Thoracic aorta (tissue), 2 donors: ENCODE measurements around the gene ST6GALNAC6. TPM values are rescaled to one million over a fixed set of nuclear protein-coding genes. Genes with fewer than 3 reads are reported as not detected.
A peak's percentile ranks its signal among the peaks of the same experiment; 100 is the strongest.

Experiments used
- ATAC-seq: fragments of 150-250 bp; one replicate; pipeline ENCODE4 v1.8.0; 2017; ENCODE audit warnings: low read depth; ENCODE audit not compliant: insufficient number of reproducible peaks, low FRiP score
- DNase-seq: peaks from one replicate; pipeline ENCODE4 v3.0.0-alpha.2; 2020; ENCODE audit warnings: low spot score
- H3K27ac ChIP-seq, 2 donors: fragments of 200-600 bp; sonication (generic); 1 replicate in 1 of 2; 2 replicates in 1 of 2; pipeline ENCODE4 v1.5.1; 2016; ENCODE audit warnings: mild to moderate bottlenecking in 2 of 2, moderate library complexity in 2 of 2
- H3K27me3 ChIP-seq: fragments of 200-600 bp; sonication (generic); replicated peaks from 2 replicates; pipeline ENCODE4 v1.6.0; 2016; ENCODE audit warnings: mild to moderate bottlenecking; ENCODE audit not compliant: insufficient read depth
- H3K36me3 ChIP-seq: fragments of 200-600 bp; sonication (generic); one replicate; pipeline ENCODE4 v1.5.1; 2016
- H3K4me1 ChIP-seq, 2 donors: fragments of 200-600 bp; sonication (generic); 1 replicate in 1 of 2; 2 replicates in 1 of 2; pipeline versions ENCODE4 v1.5.1 to v1.6.0; 2016; ENCODE audit warnings: low read depth in 2 of 2, mild to moderate bottlenecking in 1 of 2; ENCODE audit not compliant: control insufficient read depth in 1 of 2
- H3K4me3 ChIP-seq: fragments of 200-600 bp; sonication (generic); 2 replicates; pipeline ENCODE4 v1.5.1; 2016; ENCODE audit warnings: mild to moderate bottlenecking
- H3K9me3 ChIP-seq: fragments of 200-600 bp; sonication (generic); 2 replicates; pipeline ENCODE4 v1.5.1; 2016
- CTCF ChIP-seq: fragments of 200-600 bp; sonication (generic); IDR thresholded peaks from one replicate; pipeline ENCODE4 v1.5.1; 2019; ENCODE audit warnings: antibody characterized with exemption
- total RNA-seq, 2 donors: library from RNA; depleted of rRNA; stranded (reverse); fragments of >200 nt; gene quantifications; one replicate each; pipeline versions ENCODE4 v1.1.0 to v1.2.3, GENCODE V29; 2016

Gene ST6GALNAC6
- 100 to 1,000 TPM; 140 to 221 TPM for total RNA-seq

GRCh38 chr9:127899128-127899943, at the start of gene ST6GALNAC6:
ST6GALNAC6 (minus strand) TSS chr9:127899603; CDS start chr9:127897981, 1,622 bp downstream.
- peak; percentile 41 for ATAC-seq
- H3K4me3 ChIP-seq, result peak within 1 kb of the TSS; percentile 99
- peaks cover 27 to 45% of the 10 kb centered on the region in 2 donors for H3K4me1 ChIP-seq
- no peak for DNase-seq
- no peaks in the 10 kb centered on the region for H3K9me3 ChIP-seq
- H3K36me3 ChIP-seq, result peaks cover 21% of the 10 kb centered on the region
- H3K27ac ChIP-seq, result peak within 1 kb of the TSS; percentile 95
- no peak for TF ChIP-seq CTCF
- no peaks in the 10 kb centered on the region for H3K27me3 ChIP-seq

DNA sequence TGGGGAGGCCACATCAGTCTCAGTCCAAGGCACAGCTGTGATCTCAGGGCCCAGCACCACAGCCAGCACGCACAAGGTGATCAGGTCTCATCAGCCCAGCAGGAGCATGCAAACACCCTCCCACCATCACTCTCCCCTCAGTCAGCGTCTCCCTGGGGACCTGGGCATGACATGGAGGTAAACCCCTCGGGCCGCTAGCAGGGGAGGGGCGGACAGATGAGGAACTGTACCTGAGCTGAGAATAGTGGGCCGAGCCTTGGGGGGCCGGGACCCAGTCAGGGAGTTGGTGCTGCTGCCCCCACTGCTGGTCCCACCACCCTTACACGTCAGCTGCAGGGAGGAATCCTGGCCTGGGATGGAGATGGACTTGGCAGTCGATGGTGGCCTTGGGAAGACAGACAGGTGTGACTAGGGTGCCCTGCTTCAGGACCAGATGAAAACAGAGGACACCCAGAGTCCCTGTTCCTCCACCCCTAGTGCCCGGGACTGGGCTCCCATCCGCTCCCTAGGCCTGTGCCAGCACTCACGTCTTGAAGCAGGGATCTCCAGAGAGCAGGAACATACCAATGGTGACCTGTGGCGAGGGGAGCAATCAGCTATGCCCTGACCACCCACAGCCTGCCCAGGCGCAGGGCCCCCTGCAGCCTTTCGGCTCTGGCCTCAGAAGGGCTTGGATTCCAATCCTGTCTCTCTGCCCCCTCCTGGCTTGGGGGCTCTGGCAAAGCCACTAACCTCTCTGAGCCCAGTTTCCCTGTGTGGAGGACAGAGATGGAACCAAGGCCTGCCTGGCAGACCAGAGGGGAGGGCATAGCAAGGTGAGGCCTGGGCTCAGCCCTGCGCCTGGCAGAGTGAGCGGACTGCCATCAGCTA, 48.7 kb upstream of the ST6GALNAC6 start:
- no peak for ATAC-seq
- Histone ChIP-seq H3K27ac (no peak overlapping the region), H3K4me3 (no peak overlapping the region), H3K4me1 (no peaks in the 10 kb centered on the region), H3K36me3 (peaks cover 22% of the 10 kb centered on the region), H3K9me3 (no peaks in the 10 kb centered on the region), H3K27me3 (no peaks in the 10 kb centered on the region)
- no peak for TF ChIP-seq CTCF
- no peak for DNase-seq

DNA sequence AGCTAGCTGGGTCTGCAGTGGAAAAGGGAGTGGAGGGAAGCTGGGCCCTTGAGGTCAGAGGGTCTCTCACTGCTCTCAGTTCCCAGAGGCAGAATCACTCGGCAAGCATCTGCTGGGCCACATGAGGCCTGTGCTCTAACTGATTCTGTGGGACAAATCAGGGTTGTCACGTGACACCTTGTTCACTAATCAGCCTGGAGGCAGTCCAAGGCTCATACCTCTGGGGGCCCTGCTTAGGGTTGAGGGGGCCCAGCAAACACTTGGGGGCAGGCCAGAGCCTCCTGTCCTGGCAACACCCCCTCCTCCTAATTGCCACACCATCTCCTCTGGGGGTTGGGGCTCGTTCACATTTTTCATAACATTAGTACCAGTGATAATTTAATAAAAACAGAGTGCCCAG, 47.3 kb upstream of the ST6GALNAC6 start:
- H3K9me3 ChIP-seq, result no peaks in the 10 kb centered on the region
- DNase-seq (no peak), ATAC-seq (no peak)
- no peak overlapping the region for H3K27ac ChIP-seq
- peaks cover 26% of the 10 kb centered on the region for H3K36me3 ChIP-seq
- H3K27me3 ChIP-seq, result no peaks in the 10 kb centered on the region
- no peak for TF ChIP-seq CTCF
- no peaks in the 10 kb centered on the region for H3K4me1 ChIP-seq
- H3K4me3 ChIP-seq, result no peak overlapping the region

DNA sequence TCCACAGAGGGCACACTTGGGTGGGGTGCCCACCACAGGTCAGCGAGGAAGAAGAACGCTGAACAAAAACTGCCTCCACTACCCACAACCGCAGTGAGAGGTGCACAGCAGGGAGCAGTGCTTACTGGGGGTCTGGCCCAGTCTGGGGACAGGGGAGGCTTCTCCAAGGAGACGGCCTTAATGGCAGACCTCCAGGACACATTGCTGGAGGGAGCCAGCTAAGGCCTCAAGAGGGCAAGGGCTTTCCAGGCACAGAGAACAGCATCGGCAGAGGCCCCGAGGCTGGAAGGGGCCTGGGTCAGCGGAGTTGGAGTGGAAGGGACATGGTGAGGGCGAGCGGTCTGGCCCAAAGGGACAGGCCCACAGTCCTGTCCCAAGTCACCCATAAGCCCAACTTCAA, 46.5 kb upstream of the ST6GALNAC6 start:
- ATAC-seq (no peak), DNase-seq (no peak)
- no peak for TF ChIP-seq CTCF
- Histone ChIP-seq H3K9me3 (no peaks in the 10 kb centered on the region), H3K27me3 (no peaks in the 10 kb centered on the region), H3K4me3 (no peak overlapping the region), H3K27ac (no peak overlapping the region), H3K4me1 (no peaks in the 10 kb centered on the region), H3K36me3 (peaks cover 26% of the 10 kb centered on the region)

- no peak for TF ChIP-seq CTCF
- Histone ChIP-seq H3K36me3 (peaks cover 26% of the 10 kb centered on the region), H3K27me3 (no peaks in the 10 kb centered on the region), H3K4me3 (no peak overlapping the region), H3K9me3 (no peaks in the 10 kb centered on the region), H3K27ac (no peak overlapping the region), H3K4me1 (no peaks in the 10 kb centered on the region)
- ATAC-seq (no peak), DNase-seq (no peak)
Observed at GRCh38 chr9:127945338-127945737, 45.9 kb upstream of the ST6GALNAC6 start.
